H9 (cell line): ENCODE data around the gene EXOSC1. TPM values are rescaled to one million over a fixed set of nuclear protein-coding genes. Genes with fewer than 3 reads are reported as not detected.

ENCODE experiments used
- DNase-seq: peaks from one replicate; pipeline ENCODE4 v3.0.0-alpha.2; 2017
- H2AFZ ChIP-seq: one replicate; pipeline ENCODE4 v1.6.1; 2013; ENCODE audit warnings: mild to moderate bottlenecking, low read length, control low read depth, moderate library complexity
- H2AK5ac ChIP-seq: 2 replicates; pipeline ENCODE4 v1.6.1; 2013; ENCODE audit warnings: low read length, control low read depth, mixed read lengths; ENCODE audit not compliant: insufficient read length
- H2BK120ac ChIP-seq: one replicate; pipeline ENCODE4 v1.6.1; 2013; ENCODE audit warnings: low read depth, mild to moderate bottlenecking, low read length, control low read depth, inconsistent platforms; ENCODE audit not compliant: poor library complexity, severe bottlenecking
- H2BK12ac ChIP-seq: 2 replicates; pipeline ENCODE4 v1.6.1; 2013; ENCODE audit warnings: low read length, control low read depth, mixed read lengths, low read depth; ENCODE audit not compliant: insufficient read length
- H2BK15ac ChIP-seq: 2 replicates; pipeline ENCODE4 v1.6.1; 2013; ENCODE audit warnings: low read depth, low read length, control low read depth
- H2BK20ac ChIP-seq: one replicate; pipeline ENCODE4 v1.6.1; 2013; ENCODE audit warnings: low read depth, mild to moderate bottlenecking, low read length, control low read depth, inconsistent platforms; ENCODE audit not compliant: poor library complexity, severe bottlenecking
- H2BK5ac ChIP-seq: 2 replicates; pipeline ENCODE4 v1.6.1; 2013; ENCODE audit warnings: low read length, control low read depth, mixed read lengths; ENCODE audit not compliant: insufficient read length
- H3K14ac ChIP-seq: 2 replicates; pipeline ENCODE4 v1.6.1; 2013; ENCODE audit warnings: low read length, control low read depth; ENCODE audit not compliant: insufficient read depth
- H3K18ac ChIP-seq: 2 replicates; pipeline ENCODE4 v1.6.1; 2013; ENCODE audit warnings: low read depth, mild to moderate bottlenecking, mixed read lengths, low read length, control low read depth; ENCODE audit not compliant: insufficient read length
- H3K23ac ChIP-seq: 2 replicates; pipeline ENCODE4 v1.6.1; 2013; ENCODE audit warnings: low read length, control low read depth, mixed read lengths, low read depth; ENCODE audit not compliant: insufficient read length
- H3K23me2 ChIP-seq: 2 replicates; pipeline ENCODE4 v1.6.1; 2013; ENCODE audit warnings: low read depth, mild to moderate bottlenecking, mixed read lengths, low read length, control low read depth; ENCODE audit not compliant: insufficient read length, poor library complexity, severe bottlenecking
- H3K27ac ChIP-seq: 2 replicates; pipeline ENCODE4 v1.5.1; 2013; ENCODE audit warnings: low read length, control low read depth, mixed read lengths, low read depth; ENCODE audit not compliant: insufficient read length
- H3K27me3 ChIP-seq: 2 replicates; pipeline ENCODE4 v1.6.1; 2013; ENCODE audit warnings: low read length, control low read depth, inconsistent platforms; ENCODE audit not compliant: insufficient read depth
- H3K4ac ChIP-seq: 2 replicates; pipeline ENCODE4 v1.6.1; 2013; ENCODE audit warnings: low read depth, mild to moderate bottlenecking, control low read depth, inconsistent platforms, low read length, moderate library complexity
- H3K4me1 ChIP-seq: 2 replicates; pipeline ENCODE4 v1.6.1; 2013; ENCODE audit warnings: low read length, control low read depth, inconsistent platforms; ENCODE audit not compliant: insufficient read depth
- H3K4me2 ChIP-seq: 2 replicates; pipeline ENCODE4 v1.6.1; 2013; ENCODE audit warnings: low read length, control low read depth, mixed read lengths; ENCODE audit not compliant: insufficient read length, insufficient read depth
- H3K56ac ChIP-seq: 2 replicates; pipeline ENCODE4 v1.6.1; 2013; ENCODE audit warnings: low read depth, mild to moderate bottlenecking, mixed read lengths, low read length, control low read depth; ENCODE audit not compliant: insufficient read length
- H3K79me1 ChIP-seq: 2 replicates; pipeline ENCODE4 v1.6.1; 2013; ENCODE audit warnings: low read depth, mild to moderate bottlenecking, moderate library complexity, low read length, control low read depth, inconsistent platforms; ENCODE audit not compliant: insufficient read depth, poor library complexity, severe bottlenecking
- H3K79me2 ChIP-seq: 2 replicates; pipeline ENCODE4 v1.6.1; 2013; ENCODE audit warnings: low read length, control low read depth, inconsistent platforms; ENCODE audit not compliant: insufficient read depth
- H3K9ac ChIP-seq: 2 replicates; pipeline ENCODE4 v1.6.1; 2013; ENCODE audit warnings: low read length, control low read depth, mixed read lengths; ENCODE audit not compliant: insufficient read length; ENCODE audit errors: extremely low read depth
- H3K9me3 ChIP-seq: one replicate; pipeline ENCODE4 v1.6.1; 2013; ENCODE audit warnings: low read depth, low read length, inconsistent platforms; ENCODE audit not compliant: control insufficient read depth
- H3T11ph ChIP-seq: one replicate; pipeline ENCODE4 v1.6.1; 2013; ENCODE audit warnings: mild to moderate bottlenecking, low read length, control low read depth, inconsistent platforms
- H4K20me1 ChIP-seq: one replicate; pipeline ENCODE4 v1.6.1; 2013; ENCODE audit not compliant: control insufficient read depth, insufficient read length, insufficient read depth
- H4K5ac ChIP-seq: 2 replicates; pipeline ENCODE4 v1.6.1; 2013; ENCODE audit warnings: low read depth, mild to moderate bottlenecking, mixed read lengths, low read length, control low read depth; ENCODE audit not compliant: insufficient read length
- H4K8ac ChIP-seq: replicated peaks from 2 replicates; pipeline ENCODE4 v1.6.1; 2013; ENCODE audit warnings: low read length, control low read depth, mixed read lengths, low read depth; ENCODE audit not compliant: insufficient read length
- H4K91ac ChIP-seq: 2 replicates; pipeline ENCODE4 v1.6.1; 2013; ENCODE audit warnings: low read depth, mild to moderate bottlenecking, moderate library complexity, mixed read lengths, low read length, control low read depth; ENCODE audit not compliant: insufficient read length
- H3K27ac Mint-ChIP-seq, 3 experiments: 2 replicates in 2 of 3; 3 replicates in 1 of 3; pipeline ENCODE4 v1.8.0; 2020 to 2021; ENCODE audit warnings: mixed read lengths in 3 of 3, mild to moderate bottlenecking in 1 of 3, moderate library complexity in 1 of 3
- H3K27me3 Mint-ChIP-seq: 2 replicates; pipeline ENCODE4 v1.8.0; 2021; ENCODE audit warnings: low read depth, mild to moderate bottlenecking, moderate library complexity, mixed read lengths
- H3K36me3 Mint-ChIP-seq, 3 experiments: 2 replicates in 2 of 3; 3 replicates in 1 of 3; pipeline ENCODE4 v1.8.0; 2020 to 2021; ENCODE audit warnings: low read depth in 3 of 3, mixed read lengths in 3 of 3; ENCODE audit not compliant: insufficient read depth in 1 of 3
- H3K4me1 Mint-ChIP-seq, 2 experiments: 2 replicates each; pipeline ENCODE4 v1.8.0; 2020; ENCODE audit warnings: mixed read lengths in 2 of 2
- H3K4me3 Mint-ChIP-seq, 2 experiments: 2 replicates in 1 of 2; 3 replicates in 1 of 2; pipeline ENCODE4 v1.8.0; 2020 to 2021; ENCODE audit warnings: mild to moderate bottlenecking in 2 of 2, mixed read lengths in 2 of 2, moderate library complexity in 1 of 2
- H3K9me3 Mint-ChIP-seq, 2 experiments: 2 replicates in 1 of 2; 3 replicates in 1 of 2; pipeline ENCODE4 v1.8.0; 2020; ENCODE audit warnings: mild to moderate bottlenecking in 2 of 2, mixed read lengths in 2 of 2, moderate library complexity in 1 of 2
- WGBS: extraction: QIAGEN DNeasy Blood & Tissue Kit; methylation state at CpG from one replicate; pipeline ENCODE4 v1.1.7; 2013; ENCODE audit warnings: missing lambda C conversion rate, low lambda C conversion rate, mixed read lengths; ENCODE audit not compliant: insufficient read length; ENCODE audit errors: extremely low coverage; 5-methylcytosine and 5-hydroxymethylcytosine counted together
- total RNA-seq: library from RNA; stranded (reverse); gene quantifications from 2 replicates; pipeline ENCODE4 v1.2.1, GENCODE V29; 2021
- TF ChIP-seq, protein P1 (sequence below): fragments of 200-600 bp; sonication (generic); conservative IDR thresholded peaks from 3 replicates; pipeline ENCODE4 v1.8.0; 2021; ENCODE audit warnings: antibody characterized with exemption, mild to moderate bottlenecking

Gene EXOSC1
- total RNA-seq, 1 experiment from 2014 or later, result 66.4 TPM

DNA sequence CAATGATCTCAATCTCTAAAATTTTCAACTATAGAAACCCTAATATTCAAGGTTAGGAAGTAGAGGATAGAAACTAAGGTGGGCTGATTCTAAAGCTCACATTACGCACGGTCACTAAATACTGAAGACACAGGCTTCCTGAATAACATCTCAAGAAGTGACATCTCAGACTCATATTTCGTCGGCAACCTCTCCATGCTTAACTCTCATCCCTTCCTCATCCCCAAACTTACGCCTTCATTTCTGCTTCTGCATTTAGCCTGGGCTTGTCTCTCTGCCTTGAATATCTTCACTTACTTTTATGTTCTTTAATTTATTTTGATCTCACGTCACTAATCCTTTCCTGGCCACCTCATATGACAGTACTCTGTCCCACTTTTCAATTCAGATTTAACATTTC lies 10.6 kb downstream of the EXOSC1 start:
- Mint-ChIP-seq H3K9me3 (no peaks in the 10 kb centered on the region), H3K36me3 (peaks cover 28 to 80% (median 67%) of the 10 kb centered on the region in 3 experiments), H3K27me3 (no peaks in the 10 kb centered on the region; the same call in 1 of the 2 replicates), H3K4me1 (no peaks in the 10 kb centered on the region), H3K27ac (peak overlapping the region in 1 of 3 experiments; percentile 9; a peak in 1 of 7 replicates), H3K4me3 (no peak overlapping the region)
- Histone ChIP-seq H3K23me2 (no peaks in the 10 kb centered on the region), H3K27ac (no peak overlapping the region), H3K4me1 (no peaks in the 10 kb centered on the region), H3K4ac (no peak overlapping the region), H2AK5ac (no peak overlapping the region), H3K9me3 (no peaks in the 10 kb centered on the region), H3K18ac (no peak overlapping the region), H3K14ac (no peak overlapping the region), H2BK12ac (no peak overlapping the region), H3K79me2 (no peaks in the 10 kb centered on the region), H3K79me1 (no peaks in the 10 kb centered on the region), H4K91ac (no peak overlapping the region), H3K9ac (no peak overlapping the region), H2AFZ (no peak overlapping the region), H2BK15ac (no peak overlapping the region), H3K4me2 (no peak overlapping the region), H3K27me3 (no peaks in the 10 kb centered on the region), H4K8ac (no peak overlapping the region), H4K5ac (no peak overlapping the region), H2BK5ac (no peak overlapping the region), H4K20me1 (no peaks in the 10 kb centered on the region), H2BK20ac (no peak overlapping the region), H3T11ph (no peak overlapping the region), H2BK120ac (no peak overlapping the region), H3K23ac (no peak overlapping the region), H3K56ac (no peak overlapping the region)
- TF ChIP-seq, protein P1, sequence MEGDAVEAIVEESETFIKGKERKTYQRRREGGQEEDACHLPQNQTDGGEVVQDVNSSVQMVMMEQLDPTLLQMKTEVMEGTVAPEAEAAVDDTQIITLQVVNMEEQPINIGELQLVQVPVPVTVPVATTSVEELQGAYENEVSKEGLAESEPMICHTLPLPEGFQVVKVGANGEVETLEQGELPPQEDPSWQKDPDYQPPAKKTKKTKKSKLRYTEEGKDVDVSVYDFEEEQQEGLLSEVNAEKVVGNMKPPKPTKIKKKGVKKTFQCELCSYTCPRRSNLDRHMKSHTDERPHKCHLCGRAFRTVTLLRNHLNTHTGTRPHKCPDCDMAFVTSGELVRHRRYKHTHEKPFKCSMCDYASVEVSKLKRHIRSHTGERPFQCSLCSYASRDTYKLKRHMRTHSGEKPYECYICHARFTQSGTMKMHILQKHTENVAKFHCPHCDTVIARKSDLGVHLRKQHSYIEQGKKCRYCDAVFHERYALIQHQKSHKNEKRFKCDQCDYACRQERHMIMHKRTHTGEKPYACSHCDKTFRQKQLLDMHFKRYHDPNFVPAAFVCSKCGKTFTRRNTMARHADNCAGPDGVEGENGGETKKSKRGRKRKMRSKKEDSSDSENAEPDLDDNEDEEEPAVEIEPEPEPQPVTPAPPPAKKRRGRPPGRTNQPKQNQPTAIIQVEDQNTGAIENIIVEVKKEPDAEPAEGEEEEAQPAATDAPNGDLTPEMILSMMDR, result no peak
- no CpG with 5 or more reads among the region's 6 CpGs for WGBS
- DNase-seq, result no peak
